Melanocyte of skin (primary cell): Measurements from ENCODE around the gene IRAK1BP1. TPM values are rescaled to one million over a fixed set of nuclear protein-coding genes. Genes with fewer than 3 reads are reported as not detected.

Experiments used
- total RNA-seq, 2 donors: library from RNA; depleted of rRNA; stranded (reverse); fragments of >200 nt; gene quantifications; 2 replicates each; pipeline ENCODE4 v1.2.3, GENCODE V29; 2012

The IRAK1BP1 gene
- 1 to 10 TPM; 3.1 to 4.3 TPM for total RNA-seq

GRCh38 chr6:78867370-78868040 lies at the start of gene IRAK1BP1:
TSS of gene IRAK1BP1 (plus strand) at chr6:78867551. CDS start at chr6:78867577, 26 bp downstream.

Other genes starting within 250 kb of the IRAK1BP1 start
- 10 to 100 TPM; 14.1 to 17.0 TPM for gene PHIP, start 210.7 kb downstream of the IRAK1BP1 start, total RNA-seq